H1 (cell line): ENCODE results near the gene OAT.

Experiments used
- EP300 ChIP-seq, 2 experiments: IDR thresholded peaks; 1 replicate in 1 of 2; 2 replicates in 1 of 2; pipeline ENCODE4 v1.6.1; 2011 to 2012; ENCODE audit warnings: low read depth in 2 of 2, low read length in 2 of 2, mild to moderate bottlenecking in 2 of 2, borderline replicate concordance in 1 of 2, inconsistent platforms in 1 of 2, moderate library complexity in 1 of 2
- FOSL1 ChIP-seq: IDR thresholded peaks from 2 replicates; pipeline ENCODE4 v1.6.1; 2011; ENCODE audit warnings: mild to moderate bottlenecking, low read depth, low read length, moderate library complexity; ENCODE audit not compliant: insufficient read depth
- JUND ChIP-seq: IDR thresholded peaks from 2 replicates; pipeline ENCODE4 v1.6.1; 2011; ENCODE audit warnings: mild to moderate bottlenecking, improper control_type of control experiment, low read length
- POLR2AphosphoS5 ChIP-seq: IDR thresholded peaks from 2 replicates; pipeline ENCODE4 v1.6.1; 2011; ENCODE audit warnings: low read depth, low read length
- TCF12 ChIP-seq: IDR thresholded peaks from 2 replicates; pipeline ENCODE4 v1.6.1; 2011; ENCODE audit warnings: low read depth, mild to moderate bottlenecking, low read length
- TF ChIP-seq, protein P1 (sequence below), 3 experiments: IDR thresholded peaks; 1 replicate in 2 of 3; 2 replicates in 1 of 3; pipeline versions ENCODE4 v1.5.1 to v1.6.1; 2011; ENCODE audit warnings: low read length in 3 of 3, mild to moderate bottlenecking in 3 of 3, inconsistent platforms in 2 of 3, low read depth in 1 of 3, moderate library complexity in 1 of 3; ENCODE audit not compliant: insufficient read depth in 1 of 3; ENCODE audit errors: control extremely low read depth in 1 of 3

DNA sequence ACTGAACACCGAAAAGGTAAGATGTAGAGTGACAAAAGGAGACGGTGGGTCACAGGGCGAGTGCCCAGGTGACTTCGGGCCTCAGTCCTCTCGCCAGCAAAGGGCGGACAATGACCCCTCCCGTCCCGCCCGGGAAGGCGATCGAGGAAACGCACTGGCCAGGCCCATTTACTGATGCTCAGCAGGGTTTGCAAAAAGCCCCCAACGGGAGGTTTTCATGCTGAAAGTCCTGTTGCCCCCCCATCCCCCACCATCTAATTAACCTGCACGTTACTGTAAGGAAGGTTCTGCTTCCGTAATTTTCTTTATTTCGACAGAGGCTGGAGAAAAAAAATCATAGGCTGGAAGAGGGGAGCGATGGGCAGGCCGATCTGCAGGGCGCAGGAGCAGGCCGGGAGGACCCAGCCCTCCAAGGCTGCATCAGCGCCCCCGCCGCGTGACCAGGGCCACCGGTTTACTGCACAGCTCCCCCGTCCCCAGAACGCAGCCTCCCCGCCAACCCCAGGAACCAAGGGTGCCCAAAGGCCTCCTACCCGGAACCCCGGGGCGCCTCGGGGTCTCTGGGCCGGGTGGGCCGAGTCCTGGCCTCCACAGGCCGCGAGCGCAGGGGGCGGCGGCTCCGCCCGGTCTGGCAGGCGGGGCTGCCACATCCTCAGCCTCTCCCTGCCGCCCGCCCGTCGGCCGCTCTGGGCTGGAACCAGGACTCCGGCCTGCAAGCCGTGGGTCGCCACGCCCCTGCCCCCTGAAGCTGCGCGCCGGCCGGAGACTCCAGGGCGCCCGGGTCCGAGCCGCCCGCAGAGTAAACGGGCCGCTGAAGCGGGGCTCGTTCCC, 613 bp downstream of the OAT start:
- TF ChIP-seq FOSL1 (no peak), TCF12 (no peak), EP300 (IDR thresholded peaks at IDR 0.05; ENCODE audit: borderline replicate concordance in 1 of 2, low read depth in 2 of 2, low read length in 2 of 2) (no peak), POLR2AphosphoS5 (no peak), JUND (no peak)
- TF ChIP-seq, protein P1, sequence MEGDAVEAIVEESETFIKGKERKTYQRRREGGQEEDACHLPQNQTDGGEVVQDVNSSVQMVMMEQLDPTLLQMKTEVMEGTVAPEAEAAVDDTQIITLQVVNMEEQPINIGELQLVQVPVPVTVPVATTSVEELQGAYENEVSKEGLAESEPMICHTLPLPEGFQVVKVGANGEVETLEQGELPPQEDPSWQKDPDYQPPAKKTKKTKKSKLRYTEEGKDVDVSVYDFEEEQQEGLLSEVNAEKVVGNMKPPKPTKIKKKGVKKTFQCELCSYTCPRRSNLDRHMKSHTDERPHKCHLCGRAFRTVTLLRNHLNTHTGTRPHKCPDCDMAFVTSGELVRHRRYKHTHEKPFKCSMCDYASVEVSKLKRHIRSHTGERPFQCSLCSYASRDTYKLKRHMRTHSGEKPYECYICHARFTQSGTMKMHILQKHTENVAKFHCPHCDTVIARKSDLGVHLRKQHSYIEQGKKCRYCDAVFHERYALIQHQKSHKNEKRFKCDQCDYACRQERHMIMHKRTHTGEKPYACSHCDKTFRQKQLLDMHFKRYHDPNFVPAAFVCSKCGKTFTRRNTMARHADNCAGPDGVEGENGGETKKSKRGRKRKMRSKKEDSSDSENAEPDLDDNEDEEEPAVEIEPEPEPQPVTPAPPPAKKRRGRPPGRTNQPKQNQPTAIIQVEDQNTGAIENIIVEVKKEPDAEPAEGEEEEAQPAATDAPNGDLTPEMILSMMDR (IDR thresholded peaks at IDR 0.05; ENCODE audit: control extremely low read depth in 1 of 3, insufficient read depth in 1 of 3, low read depth in 1 of 3, low read length in 3 of 3) = no peak
